NCI-H1092 treated with DMSO at 0.1 percent for 48 hours (cell line): ENCODE measurements around the gene POLR2H.
A peak's percentile ranks its signal among the peaks of the same experiment; 100 is the strongest.

Experiments
- DNase-seq: peaks from one replicate; lab custom pipeline; 2025; lab: John Stamatoyannopoulos, UW

Gene POLR2H

DNA sequence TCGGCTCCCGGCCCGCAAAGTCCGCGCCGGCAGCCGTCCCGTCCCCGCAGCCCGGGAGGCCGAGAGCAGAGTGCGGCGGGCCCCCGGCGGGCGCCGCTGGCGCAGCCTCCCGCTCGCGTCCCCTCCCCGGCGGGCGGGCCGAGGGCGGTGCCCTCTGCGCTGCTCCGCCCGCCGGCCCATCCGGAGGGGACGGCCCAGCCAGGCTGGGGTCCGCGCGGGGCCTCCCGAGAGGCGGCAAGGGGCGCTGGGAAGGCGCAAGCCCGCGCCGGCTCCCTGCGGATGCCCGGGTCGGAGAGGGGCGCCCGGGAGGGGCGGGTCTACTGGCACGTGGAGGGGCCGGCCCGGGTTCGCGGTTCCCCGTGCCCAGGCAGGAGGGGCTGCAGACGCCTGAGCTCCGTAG lies at the start of gene POLR2H, which contains the start of gene CLCN2:
Gene POLR2H (plus strand): TSS at position 179 of the 400 bp plus-strand sequence. CDS start 1,783 bp downstream, outside the sequence.
Gene CLCN2 (minus strand): TSS at position 74 of the 400 bp plus-strand sequence. CDS start 126 bp downstream, outside the sequence.
- peak; percentile 18 for DNase-seq

DNA sequence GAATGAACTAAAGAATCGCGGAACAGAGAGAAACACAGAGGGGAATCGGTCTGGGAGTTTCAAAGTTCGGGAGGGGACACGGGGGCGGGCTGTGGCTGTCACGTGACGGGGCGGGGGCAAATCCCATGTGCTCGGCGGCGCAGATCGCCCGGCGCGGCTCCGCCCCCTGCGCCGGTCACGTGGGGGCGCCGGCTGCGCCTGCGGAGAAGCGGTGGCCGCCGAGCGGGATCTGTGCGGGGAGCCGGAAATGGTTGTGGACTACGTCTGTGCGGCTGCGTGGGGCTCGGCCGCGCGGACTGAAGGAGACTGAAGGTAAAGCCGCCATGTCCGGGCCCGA lies 47.2 kb upstream of the POLR2H start, which contains the start of gene EIF4G1:
Gene EIF4G1 (plus strand): TSS at position 244 of the 337 bp plus-strand sequence. CDS start 1,191 bp downstream, outside the sequence.
- DNase-seq, result peak; percentile 94

DNA sequence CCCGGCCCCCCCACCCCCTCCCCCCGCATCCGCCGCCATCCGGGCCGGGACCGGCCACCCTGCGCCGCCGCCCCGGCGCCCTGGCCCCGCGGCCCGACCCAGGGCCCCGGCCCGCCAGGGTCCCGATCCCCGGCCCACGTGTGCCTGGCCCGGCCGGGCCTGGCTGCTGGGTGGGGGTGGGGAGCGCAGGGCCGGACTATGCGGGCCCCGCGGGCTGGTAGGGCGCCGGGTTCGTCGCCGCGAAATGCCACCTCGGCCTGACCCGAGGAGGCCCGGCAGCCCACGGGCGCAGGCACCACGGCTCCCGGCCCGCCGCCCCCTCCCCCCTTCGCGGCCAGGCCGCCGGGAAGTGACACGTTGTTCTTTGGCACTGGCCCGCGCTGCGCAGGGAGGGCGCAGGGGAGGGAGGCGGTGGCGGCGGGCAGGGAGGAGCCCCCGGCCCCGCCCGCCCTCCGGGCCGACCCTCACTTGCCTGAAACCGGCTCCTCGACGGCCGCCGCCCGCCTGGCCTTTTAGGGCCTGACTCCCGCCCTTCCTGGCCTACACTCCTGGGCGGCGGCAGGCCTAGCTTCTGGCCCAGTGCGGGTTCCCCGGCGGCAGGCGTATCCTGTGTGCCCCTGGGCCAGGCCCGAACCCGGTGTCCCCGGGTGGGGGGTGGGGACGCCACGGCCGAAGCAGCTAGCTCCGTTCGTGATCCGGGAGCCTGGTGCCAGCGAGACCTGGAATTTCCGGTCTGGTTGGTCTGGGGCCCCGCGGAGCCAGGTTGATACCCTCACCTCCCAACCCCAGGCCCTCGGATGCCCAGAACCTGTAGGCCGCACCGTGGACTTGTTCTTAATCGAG lies 46.6 kb upstream of the POLR2H start:
- peak; percentile 45 for DNase-seq

DNA sequence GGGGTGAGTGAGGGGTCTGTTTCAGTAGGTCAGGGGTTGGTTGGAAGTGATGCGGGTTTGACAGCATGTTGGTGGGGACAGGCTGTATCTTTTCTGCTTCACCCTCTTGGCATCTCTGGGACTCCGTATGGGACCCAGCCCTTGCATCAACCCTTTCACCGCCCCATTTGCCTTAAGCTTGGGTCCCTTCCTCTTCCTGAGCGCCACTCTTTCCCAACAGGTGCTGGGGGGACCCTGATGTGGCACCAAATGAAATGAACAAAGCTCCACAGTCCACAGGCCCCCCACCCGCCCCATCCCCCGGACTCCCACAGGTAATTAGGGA lies 46.0 kb upstream of the POLR2H start:
- no peak for DNase-seq

DNA sequence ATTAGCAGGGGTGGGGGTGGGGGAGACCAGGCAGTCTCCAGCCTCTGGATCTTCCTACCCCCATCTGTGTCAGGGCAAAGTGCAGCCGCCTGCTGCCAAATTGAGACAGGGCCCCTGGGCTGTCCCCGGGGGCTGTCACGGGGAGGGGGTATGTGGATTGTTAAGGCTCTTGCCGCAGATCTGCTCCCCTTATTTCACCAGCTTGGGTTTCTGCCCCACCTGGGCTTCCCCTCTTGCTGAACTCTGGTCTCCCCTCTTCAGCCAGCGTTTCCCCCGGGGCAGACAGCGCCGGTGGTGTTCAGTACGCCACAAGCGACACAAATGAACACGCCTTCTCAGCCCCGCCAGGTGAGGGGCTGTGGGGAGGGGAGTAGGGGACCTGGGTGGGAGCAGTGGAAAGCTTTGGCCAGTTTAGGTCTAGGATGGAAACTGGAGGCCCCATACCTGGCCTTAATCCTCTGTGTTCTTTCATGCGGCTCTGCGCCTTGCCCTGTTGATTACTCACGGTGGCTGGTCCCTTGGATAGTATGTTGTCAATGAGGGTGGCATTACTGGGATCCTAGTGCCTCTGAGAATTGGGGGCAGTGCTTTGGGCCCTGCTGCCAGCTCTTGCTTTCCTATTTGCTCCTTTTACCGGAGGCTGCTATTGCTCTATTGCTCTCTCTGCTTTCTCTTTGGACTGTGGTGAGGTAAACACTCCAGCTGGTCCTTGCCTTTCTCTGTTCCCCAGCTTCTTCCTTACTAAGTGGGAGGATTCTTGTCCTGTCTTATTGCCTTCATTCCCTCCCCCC lies 45.4 kb upstream of the POLR2H start:
- no peak for DNase-seq

- no peak for DNase-seq
Measured at GRCh38 chr3:184316792-184317191, 44.7 kb upstream of the POLR2H start.

- no peak for DNase-seq
Measured at GRCh38 chr3:184317201-184317600, 44.3 kb upstream of the POLR2H start.

DNA sequence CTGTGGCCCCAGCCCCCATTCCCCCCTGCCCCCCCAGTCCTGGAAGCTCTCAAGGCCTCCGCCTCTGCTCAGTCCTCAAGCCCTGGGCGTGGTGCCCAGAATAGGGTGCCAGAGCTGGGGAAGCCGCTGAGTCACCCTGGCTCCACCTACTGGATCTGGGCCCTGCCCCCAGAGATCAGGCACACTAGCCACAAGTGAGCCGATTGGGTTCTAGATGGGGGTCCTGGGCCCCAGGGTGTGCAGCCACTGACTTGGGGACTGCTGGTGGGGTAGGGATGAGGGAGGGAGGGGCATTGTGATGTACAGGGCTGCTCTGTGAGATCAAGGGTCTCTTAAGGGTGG lies 41.4 kb upstream of the POLR2H start:
- DNase-seq, result peak; percentile 72

DNA sequence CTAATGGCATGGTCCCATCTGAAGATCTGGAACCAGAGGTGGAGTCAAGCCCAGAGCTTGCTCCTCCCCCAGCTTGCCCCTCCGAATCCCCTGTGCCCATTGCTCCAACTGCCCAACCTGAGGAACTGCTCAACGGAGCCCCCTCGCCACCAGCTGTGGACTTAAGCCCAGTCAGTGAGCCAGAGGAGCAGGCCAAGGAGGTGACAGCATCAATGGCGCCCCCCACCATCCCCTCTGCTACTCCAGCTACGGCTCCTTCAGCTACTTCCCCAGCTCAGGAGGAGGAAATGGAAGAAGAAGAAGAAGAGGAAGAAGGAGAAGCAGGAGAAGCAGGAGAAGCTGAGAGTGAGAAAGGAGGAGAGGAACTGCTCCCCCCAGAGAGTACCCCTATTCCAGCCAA lies 39.8 kb upstream of the POLR2H start:
- DNase-seq, result no peak

- DNase-seq, result no peak
Measured at GRCh38 chr3:184322731-184323487, 38.6 kb upstream of the POLR2H start.

GRCh38 chr3:184323696-184324095 lies 37.8 kb upstream of the POLR2H start:
- DNase-seq, result no peak

DNA sequence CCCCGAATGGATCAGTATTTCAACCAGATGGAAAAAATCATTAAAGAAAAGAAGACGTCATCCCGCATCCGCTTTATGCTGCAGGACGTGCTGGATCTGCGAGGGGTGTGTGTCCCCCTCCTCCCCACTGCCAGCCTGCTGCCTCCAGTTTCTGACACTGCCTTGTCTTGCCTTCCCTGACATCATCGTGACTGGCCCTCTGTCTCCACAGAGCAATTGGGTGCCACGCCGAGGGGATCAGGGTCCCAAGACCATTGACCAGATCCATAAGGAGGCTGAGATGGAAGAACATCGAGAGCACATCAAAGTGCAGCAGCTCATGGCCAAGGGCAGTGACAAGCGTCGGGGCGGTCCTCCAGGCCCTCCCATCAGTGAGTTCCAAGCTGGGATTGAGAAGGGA lies 36.2 kb upstream of the POLR2H start:
- DNase-seq, result no peak

- DNase-seq, result no peak
Measured at GRCh38 chr3:184325715-184326369, 35.7 kb upstream of the POLR2H start.

DNA sequence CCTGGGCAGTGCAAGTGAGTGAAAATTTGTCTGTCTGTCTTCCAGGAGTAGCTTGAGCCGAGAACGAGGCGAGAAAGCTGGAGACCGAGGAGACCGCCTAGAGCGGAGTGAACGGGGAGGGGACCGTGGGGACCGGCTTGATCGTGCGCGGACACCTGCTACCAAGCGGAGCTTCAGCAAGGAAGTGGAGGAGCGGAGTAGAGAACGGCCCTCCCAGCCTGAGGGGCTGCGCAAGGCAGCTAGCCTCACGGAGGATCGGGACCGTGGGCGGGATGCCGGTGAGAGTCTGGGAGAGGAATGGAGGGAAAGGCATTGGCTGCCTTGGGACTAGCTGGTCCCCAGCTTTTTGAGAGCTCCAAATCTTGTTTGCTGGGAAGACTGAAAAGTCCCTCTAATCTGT lies 34.3 kb upstream of the POLR2H start:
- DNase-seq, result no peak

- DNase-seq, result no peak
Measured at GRCh38 chr3:184328516-184328915, 33.0 kb upstream of the POLR2H start.

- DNase-seq, result no peak
Measured at GRCh38 chr3:184332370-184333090, 29.0 kb upstream of the POLR2H start.

DNA sequence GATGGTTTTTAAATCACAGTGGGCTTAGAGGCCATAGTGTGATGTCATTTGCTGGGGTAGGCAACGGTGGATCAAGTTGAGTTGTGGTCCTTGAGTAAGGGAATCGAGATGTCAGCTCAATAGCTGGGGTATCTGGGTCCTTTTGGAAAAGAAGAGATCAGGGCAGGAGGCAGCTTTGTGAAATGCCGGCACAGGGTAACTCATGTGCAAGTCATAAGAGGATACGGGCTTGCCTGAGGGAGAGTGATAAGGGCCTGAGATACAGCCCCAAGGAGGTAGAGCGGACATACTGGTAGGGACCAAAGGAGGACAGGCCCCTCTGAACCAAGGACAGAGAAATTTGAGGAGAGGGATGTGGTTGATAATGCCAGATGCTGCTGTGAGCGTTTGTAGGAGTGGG lies 28.3 kb upstream of the POLR2H start:
- no peak for DNase-seq

DNA sequence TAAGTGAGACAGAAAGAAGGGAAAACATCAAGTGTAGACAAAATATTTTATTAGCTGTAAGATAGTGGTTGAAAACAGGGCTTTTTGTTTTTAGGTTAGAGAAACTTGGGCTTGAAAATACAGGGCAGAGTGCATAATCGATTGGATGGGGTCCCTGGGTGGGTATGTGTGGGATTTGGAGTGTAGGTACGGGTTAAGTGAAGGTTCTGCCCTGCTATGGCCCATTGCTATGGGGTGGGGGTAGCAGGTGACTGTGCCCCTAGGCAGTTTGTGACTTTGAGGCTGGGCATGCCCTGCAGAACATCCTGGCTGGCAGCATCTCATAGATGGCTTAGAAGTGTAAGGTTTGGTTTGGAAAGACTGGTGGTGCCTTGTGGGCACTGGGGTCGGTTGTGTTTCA lies 27.8 kb upstream of the POLR2H start:
- no peak for DNase-seq

- DNase-seq, result no peak
Measured at GRCh38 chr3:184334470-184335158, 26.9 kb upstream of the POLR2H start.

GRCh38 chr3:184335291-184335660 lies 26.2 kb upstream of the POLR2H start:
- no peak for DNase-seq
